ENCODE data around the gene PRR14L. TPM values are rescaled to one million over a fixed set of nuclear protein-coding genes. Genes with fewer than 3 reads are reported as not detected.

Gene PRR14L
- total and polyA plus RNA-seq, 2 of the 13 experiments (the other 11 are each of a cell fraction or from before 2014, with no cell fraction given): 6.6 to 16.5 TPM

DNA sequence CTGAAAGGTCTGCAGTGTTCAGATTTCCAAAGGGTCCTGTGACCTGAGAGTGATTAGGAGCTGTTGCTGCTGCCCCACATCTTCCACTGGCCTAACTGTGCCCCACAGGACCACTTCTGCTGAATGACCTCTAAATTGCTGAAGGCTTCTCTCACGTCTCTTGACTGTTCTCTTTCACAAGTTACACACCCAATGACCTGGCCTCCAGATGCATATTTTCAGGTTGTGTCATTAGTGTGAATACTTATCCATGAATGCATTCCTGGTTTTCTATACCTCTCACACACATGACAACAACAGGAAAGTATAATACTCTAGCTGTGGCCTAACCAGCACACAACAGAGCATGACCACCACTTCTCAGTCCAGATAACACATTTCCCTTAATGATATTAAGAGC is 15.4 kb downstream of the PRR14L start:
- Histone ChIP-seq H3K27ac (ENCODE audit: extremely low read length, insufficient read depth, low read length) (no peak overlapping the region), H3K27me3 (ENCODE audit: control insufficient read depth in 1 of 2, insufficient read depth in 2 of 2, low read length in 2 of 2) (no peaks in the 10 kb centered on the region), H2AFZ (ENCODE audit: low read length) (no peak overlapping the region), H3K4me3 (replicated peaks in 1 of 3; ENCODE audit: insufficient read depth in 1 of 3, low read depth in 2 of 3, low read length in 3 of 3) (no peak overlapping the region), H3K9ac (ENCODE audit: insufficient read depth, low read depth, low read length) (no peak overlapping the region), H3K79me2 (ENCODE audit: insufficient read depth, low read length) (peaks cover 17% of the 10 kb centered on the region), H3K36me3 (replicated peaks in 1 of 2; ENCODE audit: control insufficient read depth in 1 of 2, insufficient read depth in 2 of 2, low read length in 2 of 2) (peaks cover 3 to 14% of the 10 kb centered on the region in 2 experiments; a peak in 2 of 5 replicates), H3K4me1 (ENCODE audit: insufficient read depth, low read length) (peaks cover 49% of the 10 kb centered on the region), H4K20me1 (ENCODE audit: insufficient read depth, low read length) (peaks cover 15% of the 10 kb centered on the region), H3K4me2 (ENCODE audit: low read depth, low read length) (no peak overlapping the region), H3K9me3 (ENCODE audit: low read length) (no peaks in the 10 kb centered on the region)
- peak; percentile 29 for DNase-seq (ENCODE audit: low spot score)
- intact Hi-C loops (cut with micrococcal nuclease; ENCODE audit: unreplicated experiment) (no loop called here), in situ Hi-C loops (cut with HindIII; ENCODE audit: extremely low pct_ligation_motif_present, low pct_unique_long_range_greater_than_20kb) (no loop called here)
- FAIRE-seq: no peak
- 94% methylated on average over 1 of the region's 1 CpG for WGBS (ENCODE audit: low lambda C conversion rate)
- no TSS peak for BruUV-seq (replicated peaks)
- CTCF ChIA-PET (ENCODE audit: low intra/inter-chr PET ratio, low total read pairs): no interaction called here
- POLR2A ChIA-PET: no interaction called here
- no peak for ATAC-seq
- TF ChIP-seq, protein P1, sequence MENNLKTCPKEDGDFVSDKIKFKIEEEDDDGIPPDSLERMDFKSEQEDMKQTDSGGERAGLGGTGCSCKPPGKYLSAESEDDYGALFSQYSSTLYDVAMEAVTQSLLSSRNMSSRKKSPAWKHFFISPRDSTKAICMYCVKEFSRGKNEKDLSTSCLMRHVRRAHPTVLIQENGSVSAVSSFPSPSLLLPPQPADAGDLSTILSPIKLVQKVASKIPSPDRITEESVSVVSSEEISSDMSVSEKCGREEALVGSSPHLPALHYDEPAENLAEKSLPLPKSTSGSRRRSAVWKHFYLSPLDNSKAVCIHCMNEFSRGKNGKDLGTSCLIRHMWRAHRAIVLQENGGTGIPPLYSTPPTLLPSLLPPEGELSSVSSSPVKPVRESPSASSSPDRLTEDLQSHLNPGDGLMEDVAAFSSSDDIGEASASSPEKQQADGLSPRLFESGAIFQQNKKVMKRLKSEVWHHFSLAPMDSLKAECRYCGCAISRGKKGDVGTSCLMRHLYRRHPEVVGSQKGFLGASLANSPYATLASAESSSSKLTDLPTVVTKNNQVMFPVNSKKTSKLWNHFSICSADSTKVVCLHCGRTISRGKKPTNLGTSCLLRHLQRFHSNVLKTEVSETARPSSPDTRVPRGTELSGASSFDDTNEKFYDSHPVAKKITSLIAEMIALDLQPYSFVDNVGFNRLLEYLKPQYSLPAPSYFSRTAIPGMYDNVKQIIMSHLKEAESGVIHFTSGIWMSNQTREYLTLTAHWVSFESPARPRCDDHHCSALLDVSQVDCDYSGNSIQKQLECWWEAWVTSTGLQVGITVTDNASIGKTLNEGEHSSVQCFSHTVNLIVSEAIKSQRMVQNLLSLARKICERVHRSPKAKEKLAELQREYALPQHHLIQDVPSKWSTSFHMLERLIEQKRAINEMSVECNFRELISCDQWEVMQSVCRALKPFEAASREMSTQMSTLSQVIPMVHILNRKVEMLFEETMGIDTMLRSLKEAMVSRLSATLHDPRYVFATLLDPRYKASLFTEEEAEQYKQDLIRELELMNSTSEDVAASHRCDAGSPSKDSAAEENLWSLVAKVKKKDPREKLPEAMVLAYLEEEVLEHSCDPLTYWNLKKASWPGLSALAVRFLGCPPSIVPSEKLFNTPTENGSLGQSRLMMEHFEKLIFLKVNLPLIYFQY (CRISPR knock-in tag; IDR thresholded peaks at IDR 0.05; ENCODE audit: borderline replicate concordance): no peak
- TF ChIP-seq ZNF644 (CRISPR knock-in tag; IDR thresholded peaks at IDR 0.05; ENCODE audit: low read depth) (no peak), ZNF124 (CRISPR knock-in tag; IDR thresholded peaks at IDR 0.05) (no peak), SSRP1 (CRISPR knock-in tag; IDR thresholded peaks at IDR 0.05) (no peak), KLF15 (CRISPR knock-in tag; IDR thresholded peaks at IDR 0.05; ENCODE audit: borderline replicate concordance) (no peak), ZNF619 (CRISPR knock-in tag; IDR thresholded peaks at IDR 0.05) (no peak), ZNF326 (CRISPR knock-in tag; IDR thresholded peaks at IDR 0.05; ENCODE audit: borderline replicate concordance) (no peak), STAG1 (CRISPR knock-in tag; IDR thresholded peaks at IDR 0.05) (no peak), KLF11 (CRISPR knock-in tag; IDR thresholded peaks at IDR 0.05) (no peak), SIX4 (CRISPR knock-in tag; IDR thresholded peaks at IDR 0.05) (no peak)
- TF ChIP-seq, protein P2, sequence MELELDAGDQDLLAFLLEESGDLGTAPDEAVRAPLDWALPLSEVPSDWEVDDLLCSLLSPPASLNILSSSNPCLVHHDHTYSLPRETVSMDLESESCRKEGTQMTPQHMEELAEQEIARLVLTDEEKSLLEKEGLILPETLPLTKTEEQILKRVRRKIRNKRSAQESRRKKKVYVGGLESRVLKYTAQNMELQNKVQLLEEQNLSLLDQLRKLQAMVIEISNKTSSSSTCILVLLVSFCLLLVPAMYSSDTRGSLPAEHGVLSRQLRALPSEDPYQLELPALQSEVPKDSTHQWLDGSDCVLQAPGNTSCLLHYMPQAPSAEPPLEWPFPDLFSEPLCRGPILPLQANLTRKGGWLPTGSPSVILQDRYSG (CRISPR knock-in tag; IDR thresholded peaks at IDR 0.05): no peak
- TF ChIP-seq, protein P3, sequence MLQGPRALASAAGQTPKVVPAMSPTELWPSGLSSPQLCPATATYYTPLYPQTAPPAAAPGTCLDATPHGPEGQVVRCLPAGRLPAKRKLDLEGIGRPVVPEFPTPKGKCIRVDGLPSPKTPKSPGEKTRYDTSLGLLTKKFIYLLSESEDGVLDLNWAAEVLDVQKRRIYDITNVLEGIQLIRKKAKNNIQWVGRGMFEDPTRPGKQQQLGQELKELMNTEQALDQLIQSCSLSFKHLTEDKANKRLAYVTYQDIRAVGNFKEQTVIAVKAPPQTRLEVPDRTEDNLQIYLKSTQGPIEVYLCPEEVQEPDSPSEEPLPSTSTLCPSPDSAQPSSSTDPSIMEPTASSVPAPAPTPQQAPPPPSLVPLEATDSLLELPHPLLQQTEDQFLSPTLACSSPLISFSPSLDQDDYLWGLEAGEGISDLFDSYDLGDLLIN (CRISPR knock-in tag; IDR thresholded peaks at IDR 0.05; ENCODE audit: borderline replicate concordance): no peak
- TF ChIP-seq, protein P4, sequence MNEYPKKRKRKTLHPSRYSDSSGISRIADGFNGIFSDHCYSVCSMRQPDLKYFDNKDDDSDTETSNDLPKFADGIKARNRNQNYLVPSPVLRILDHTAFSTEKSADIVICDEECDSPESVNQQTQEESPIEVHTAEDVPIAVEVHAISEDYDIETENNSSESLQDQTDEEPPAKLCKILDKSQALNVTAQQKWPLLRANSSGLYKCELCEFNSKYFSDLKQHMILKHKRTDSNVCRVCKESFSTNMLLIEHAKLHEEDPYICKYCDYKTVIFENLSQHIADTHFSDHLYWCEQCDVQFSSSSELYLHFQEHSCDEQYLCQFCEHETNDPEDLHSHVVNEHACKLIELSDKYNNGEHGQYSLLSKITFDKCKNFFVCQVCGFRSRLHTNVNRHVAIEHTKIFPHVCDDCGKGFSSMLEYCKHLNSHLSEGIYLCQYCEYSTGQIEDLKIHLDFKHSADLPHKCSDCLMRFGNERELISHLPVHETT (CRISPR knock-in tag; conservative IDR thresholded peaks at IDR 0.05): no peak
- TF ChIP-seq, protein P5, sequence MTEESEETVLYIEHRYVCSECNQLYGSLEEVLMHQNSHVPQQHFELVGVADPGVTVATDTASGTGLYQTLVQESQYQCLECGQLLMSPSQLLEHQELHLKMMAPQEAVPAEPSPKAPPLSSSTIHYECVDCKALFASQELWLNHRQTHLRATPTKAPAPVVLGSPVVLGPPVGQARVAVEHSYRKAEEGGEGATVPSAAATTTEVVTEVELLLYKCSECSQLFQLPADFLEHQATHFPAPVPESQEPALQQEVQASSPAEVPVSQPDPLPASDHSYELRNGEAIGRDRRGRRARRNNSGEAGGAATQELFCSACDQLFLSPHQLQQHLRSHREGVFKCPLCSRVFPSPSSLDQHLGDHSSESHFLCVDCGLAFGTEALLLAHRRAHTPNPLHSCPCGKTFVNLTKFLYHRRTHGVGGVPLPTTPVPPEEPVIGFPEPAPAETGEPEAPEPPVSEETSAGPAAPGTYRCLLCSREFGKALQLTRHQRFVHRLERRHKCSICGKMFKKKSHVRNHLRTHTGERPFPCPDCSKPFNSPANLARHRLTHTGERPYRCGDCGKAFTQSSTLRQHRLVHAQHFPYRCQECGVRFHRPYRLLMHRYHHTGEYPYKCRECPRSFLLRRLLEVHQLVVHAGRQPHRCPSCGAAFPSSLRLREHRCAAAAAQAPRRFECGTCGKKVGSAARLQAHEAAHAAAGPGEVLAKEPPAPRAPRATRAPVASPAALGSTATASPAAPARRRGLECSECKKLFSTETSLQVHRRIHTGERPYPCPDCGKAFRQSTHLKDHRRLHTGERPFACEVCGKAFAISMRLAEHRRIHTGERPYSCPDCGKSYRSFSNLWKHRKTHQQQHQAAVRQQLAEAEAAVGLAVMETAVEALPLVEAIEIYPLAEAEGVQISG (CRISPR knock-in tag; IDR thresholded peaks at IDR 0.05): no peak
- TF ChIP-seq, protein P6, sequence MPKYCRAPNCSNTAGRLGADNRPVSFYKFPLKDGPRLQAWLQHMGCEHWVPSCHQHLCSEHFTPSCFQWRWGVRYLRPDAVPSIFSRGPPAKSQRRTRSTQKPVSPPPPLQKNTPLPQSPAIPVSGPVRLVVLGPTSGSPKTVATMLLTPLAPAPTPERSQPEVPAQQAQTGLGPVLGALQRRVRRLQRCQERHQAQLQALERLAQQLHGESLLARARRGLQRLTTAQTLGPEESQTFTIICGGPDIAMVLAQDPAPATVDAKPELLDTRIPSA (CRISPR knock-in tag; IDR thresholded peaks at IDR 0.05; ENCODE audit: borderline replicate concordance): no peak

Data from HepG2 (cell line).